Measurements from ENCODE around the gene RAMP1.

The RAMP1 gene

DNA sequence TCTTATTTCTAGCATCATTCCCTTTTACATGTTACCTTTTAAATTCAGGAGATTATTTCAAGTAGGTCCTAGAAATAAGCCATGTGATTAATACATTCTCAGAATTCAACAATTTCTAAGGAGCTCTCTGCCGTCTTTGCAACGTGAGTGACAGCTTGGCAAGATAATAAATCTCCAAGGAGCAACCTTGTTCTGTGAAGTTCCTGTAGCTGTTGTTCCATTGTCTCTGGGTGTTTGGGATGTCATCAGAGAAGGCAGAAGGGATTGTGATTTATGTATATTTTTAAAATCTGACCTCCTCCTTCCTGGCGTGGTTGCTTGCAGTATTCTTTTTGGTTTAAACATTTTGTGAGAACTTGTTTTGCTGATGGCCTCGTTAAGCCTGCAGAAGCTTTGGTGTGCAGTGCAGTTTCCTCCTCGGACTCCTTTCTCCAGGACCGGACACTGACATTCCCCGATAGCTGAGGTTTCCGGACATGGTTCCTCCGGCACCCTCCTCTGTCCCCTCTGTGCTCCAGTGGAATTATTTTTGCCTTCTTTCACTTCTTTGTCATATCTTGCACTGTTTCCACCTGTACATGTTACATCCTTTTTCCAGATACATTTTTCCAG lies 33.7 kb downstream of the RAMP1 start:
- in situ Hi-C loops (cut with MboI; ENCODE audit: low sequenced_read_pairs), result no loop called here

DNA sequence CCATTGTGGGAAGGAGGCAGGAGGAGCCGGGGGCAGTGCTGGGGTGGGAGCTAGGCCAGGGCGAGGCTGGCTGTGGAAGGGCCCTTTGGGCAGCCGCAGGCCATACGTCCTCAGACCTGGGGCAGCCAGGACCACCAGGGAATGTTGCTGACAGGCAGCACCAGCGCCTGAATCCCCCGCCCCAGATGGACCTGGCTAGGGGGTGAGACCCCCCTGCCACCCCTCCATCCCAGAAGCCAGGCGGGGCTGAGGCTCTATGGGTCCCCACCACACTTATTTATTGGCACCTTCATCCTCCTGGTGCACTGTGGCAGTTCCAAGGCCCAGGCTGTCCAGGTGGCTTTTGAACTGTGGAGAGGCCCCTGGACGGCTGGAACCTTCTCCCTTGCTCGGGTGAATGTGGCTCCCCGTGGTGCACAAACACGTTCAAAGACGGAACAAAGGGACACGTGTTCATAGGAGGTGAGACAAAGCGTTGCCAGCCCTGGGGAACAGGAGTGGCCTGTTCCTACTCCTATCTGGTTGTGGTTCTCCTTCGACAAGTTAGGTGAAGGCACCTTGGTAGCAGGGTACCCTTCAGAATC lies 35.1 kb downstream of the RAMP1 start:
- in situ Hi-C loops (cut with MboI; ENCODE audit: low sequenced_read_pairs), result no loop called here

DNA sequence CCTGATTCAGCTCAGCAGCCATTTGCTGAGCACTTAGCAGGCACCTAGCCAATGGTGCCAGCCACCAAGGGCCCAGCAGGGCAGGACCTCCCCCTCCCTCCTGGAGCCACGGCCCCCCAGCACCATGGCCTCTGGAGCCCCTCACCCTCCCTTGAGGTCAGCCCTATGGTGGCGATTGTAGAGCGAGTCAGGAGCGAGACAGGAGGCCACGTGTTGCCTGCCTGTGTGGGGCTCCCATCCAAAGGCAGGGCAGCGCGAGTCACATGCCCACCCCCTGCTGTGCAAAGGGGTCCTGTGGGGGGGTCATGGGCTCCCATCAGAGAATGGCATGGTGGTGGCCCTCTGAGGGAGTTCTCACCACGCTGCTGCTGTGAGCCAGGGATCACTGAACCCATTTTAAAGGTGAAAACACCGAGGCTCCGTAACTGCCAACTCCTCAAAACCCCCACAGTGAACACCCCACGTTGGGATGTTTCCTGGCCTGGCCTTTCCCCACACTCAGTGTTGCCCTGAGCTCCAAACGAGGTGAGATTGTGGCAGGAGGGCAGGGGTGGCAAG lies 35.6 kb downstream of the RAMP1 start:
- in situ Hi-C loops (cut with MboI; ENCODE audit: low sequenced_read_pairs), result no loop called here

GRCh38 chr2:237895544-237896506 lies 36.4 kb downstream of the RAMP1 start:
- in situ Hi-C loops (cut with MboI; ENCODE audit: low sequenced_read_pairs), result no loop called here

DNA sequence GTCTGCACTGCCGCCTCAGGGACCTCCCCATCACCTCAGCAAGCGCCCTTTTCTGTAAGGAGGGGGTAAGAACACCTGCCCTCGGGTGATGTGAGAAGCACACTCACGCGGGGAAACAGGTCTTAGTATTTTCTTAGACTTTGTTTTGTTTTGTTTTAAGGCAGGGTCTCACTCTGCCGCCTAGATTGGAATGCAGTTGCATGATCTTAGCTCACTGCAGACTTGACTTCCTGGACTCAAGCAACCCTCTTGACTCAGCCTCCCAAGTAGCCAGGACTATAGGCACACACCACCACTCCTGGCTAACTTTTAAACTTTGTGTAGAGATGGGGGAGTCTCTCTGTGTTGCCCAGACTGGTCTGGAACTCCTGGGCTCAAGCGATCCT lies 37.1 kb downstream of the RAMP1 start:
- in situ Hi-C loops (cut with MboI; ENCODE audit: low sequenced_read_pairs), result no loop called here

DNA sequence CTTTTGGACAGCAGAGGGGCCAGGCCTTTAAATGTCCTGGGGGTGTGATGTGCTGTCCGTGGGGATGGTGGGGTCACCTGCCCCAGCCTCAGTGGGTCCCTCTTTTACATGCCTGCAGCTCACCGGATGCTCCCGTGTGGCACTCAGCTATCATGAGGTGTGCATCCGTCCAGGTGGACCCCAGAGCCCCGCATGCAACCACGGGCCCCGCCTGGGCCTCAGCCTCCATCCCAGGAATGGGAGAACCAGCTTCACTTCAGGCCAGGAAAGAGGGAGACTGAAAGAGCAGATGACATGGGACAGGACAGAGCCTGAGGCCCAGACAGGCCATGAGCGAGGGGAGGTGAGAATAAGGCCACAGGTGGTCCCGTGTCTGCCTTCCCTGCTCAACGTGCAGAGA lies 37.5 kb downstream of the RAMP1 start:
- in situ Hi-C loops (cut with MboI; ENCODE audit: low sequenced_read_pairs), result no loop called here

- in situ Hi-C loops (cut with MboI; ENCODE audit: low sequenced_read_pairs), result no loop called here
Measured at GRCh38 chr2:237898057-237898414, 38.6 kb downstream of the RAMP1 start.

DNA sequence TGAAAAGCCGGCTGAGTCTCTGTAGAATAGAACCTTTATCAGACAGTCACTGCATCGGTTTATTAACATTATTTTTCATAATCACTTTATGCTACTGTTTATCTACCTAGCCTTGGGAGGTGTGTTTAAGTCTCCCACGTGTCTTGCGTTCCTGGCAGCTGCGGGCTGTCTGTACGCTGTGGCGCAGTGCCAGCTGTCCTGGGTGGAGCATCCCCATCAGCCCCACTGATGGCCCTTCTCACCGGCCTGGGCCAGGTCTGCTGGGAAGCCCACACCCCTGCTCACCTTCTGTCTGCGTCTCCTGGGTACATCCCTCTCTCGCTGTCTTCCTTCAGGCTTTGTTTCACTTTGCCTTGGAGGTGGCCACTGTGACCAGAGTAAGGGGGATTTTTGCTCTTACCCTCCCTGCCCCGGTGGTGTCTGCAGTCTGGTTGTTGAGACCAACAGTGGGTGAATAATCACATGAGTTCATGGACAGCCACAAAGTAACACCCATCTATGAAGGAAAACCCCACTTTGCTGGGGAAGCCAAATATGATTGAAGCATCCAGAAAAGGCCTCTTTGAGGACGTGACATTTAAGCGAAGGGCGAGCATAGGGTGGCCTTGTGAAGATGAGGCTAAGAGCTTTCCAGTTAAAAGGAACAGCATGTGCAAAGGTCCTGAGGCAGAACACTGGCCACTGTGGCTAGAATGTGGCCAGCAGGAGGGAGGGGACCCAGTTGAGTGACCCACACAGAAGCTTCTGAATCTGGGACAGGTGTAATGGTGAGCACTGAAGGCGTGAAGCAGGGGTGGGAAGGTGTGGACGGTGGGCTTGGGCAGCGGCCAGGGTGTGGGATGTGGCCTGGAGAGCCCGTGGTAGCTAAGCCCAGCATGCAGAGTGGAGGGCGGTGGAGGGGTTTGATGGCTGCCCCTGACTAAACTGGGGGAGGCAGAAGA lies 41.7 kb downstream of the RAMP1 start:
- in situ Hi-C loops (cut with MboI; ENCODE audit: low sequenced_read_pairs), result no loop called here

DNA sequence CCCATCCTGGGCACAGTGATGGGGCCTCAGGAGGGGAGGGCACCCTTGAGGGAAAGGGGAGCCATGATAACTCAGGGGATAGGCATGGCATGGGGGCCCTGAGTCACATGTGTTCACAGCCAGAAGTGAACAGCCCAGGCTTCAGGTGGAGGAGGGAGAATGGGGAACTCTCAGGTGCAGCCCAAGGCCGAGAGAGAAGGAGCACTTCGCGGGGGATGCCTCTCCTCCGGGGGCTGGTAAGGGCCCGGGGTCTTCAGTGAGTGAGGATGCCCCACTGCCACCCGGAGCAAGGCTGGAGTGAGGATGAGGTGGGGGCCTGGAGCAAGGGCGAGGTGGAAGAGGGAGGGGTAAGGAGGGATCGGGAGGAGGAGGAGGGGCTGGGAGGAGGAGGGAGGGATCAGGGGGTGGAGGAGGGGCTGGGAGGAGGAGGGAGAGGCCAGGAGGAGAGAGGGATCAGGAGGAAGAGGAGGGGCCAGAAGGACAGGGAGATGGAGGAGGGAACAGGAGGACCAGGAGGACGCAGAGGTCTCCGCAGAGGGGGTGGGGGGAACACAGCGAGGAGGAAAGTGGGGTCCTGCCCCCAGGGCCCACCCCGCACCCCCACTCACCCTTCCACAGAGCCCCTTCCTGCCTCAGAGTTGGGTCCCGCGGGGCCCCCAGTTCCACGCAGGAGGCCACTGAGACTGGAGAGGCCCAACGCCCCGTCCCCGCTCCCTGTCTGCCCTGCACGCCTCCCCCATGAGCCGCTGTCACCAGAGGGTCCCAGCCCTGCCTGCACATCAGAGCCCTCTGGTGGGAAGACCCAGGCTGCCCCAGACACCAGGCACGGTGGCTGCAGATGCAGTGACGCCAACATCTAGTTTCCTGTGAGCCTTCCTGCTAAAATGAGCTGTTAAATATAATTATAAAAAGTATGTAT lies 42.8 kb downstream of the RAMP1 start:
- in situ Hi-C loops (cut with MboI; ENCODE audit: low sequenced_read_pairs), result no loop called here

DNA sequence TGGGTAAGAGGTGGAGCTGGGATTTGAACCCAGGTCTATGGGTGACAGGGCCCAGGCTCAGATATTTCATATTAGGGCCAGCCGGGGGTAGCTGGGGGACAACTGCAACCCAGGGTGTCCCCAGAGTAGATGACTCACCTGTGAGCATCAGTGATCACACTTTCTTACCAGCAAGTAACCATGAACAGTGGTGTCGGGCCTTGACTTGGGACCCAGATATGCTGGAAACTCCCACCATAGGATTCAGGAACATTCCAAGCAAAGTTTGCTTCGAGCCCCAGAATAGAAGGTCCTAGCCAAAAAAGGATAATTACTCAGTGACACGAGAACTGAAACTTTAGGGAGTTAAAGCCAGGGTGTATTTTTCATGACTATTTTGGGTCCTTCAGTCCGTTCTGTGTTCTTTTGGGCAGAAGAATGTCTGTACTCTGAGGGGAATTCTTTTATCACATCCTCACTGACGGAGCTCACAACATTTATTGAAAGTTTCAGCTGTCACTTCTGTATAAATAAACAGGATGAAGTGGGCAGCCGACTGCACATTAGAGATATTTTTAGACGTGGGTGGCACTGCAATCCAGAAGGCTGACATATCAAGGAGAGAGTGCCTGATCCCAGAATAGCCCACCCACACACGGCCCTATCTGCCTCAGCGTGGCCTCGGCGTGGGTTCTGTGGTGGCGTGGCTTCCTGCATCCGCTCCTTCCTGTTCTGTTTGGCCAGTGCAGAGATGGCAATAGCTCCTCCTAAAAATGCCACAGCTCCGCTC lies 45.6 kb downstream of the RAMP1 start:
- in situ Hi-C loops (cut with MboI; ENCODE audit: low sequenced_read_pairs), result no loop called here

GRCh38 chr2:237907144-237907543 lies 47.7 kb downstream of the RAMP1 start:
- in situ Hi-C loops (cut with MboI; ENCODE audit: low sequenced_read_pairs), result no loop called here

DNA sequence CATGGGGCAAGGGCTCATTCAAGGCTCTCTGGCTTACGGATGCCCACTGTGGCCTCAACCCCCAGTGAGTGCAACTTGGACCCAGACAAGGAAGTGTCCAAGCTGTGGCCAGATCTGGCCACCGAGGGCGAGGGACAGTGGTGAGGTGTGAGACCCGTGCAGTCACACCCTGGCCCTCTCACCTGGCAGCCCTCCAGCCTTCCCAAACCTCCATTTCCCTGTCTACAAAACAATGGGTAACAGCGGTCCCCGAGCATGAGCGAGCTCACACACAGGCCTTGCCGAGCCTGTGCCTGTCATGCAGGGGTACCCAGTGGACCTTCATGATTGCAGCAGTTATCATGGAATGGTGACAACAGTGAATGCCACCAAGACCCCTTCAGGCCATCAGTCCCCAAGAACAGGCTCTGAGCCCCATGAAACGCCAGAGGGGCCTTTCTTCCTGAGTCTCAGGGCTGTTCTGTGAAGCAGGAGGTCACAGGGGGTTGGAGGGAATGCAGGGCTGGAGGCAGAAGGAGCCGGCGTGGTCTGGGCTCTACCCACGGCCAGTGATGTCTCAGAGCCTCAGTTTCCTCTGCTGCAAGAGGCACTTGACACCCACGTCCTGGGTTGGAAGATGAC lies 49.8 kb downstream of the RAMP1 start:
- in situ Hi-C loops (cut with MboI; ENCODE audit: low sequenced_read_pairs), result no loop called here

- in situ Hi-C loops (cut with MboI; ENCODE audit: low sequenced_read_pairs), result no loop called here
Measured at GRCh38 chr2:237909801-237910475, 50.5 kb downstream of the RAMP1 start.

- in situ Hi-C loops (cut with MboI; ENCODE audit: low sequenced_read_pairs), result no loop called here
Measured at GRCh38 chr2:237910576-237911362, 51.3 kb downstream of the RAMP1 start.

DNA sequence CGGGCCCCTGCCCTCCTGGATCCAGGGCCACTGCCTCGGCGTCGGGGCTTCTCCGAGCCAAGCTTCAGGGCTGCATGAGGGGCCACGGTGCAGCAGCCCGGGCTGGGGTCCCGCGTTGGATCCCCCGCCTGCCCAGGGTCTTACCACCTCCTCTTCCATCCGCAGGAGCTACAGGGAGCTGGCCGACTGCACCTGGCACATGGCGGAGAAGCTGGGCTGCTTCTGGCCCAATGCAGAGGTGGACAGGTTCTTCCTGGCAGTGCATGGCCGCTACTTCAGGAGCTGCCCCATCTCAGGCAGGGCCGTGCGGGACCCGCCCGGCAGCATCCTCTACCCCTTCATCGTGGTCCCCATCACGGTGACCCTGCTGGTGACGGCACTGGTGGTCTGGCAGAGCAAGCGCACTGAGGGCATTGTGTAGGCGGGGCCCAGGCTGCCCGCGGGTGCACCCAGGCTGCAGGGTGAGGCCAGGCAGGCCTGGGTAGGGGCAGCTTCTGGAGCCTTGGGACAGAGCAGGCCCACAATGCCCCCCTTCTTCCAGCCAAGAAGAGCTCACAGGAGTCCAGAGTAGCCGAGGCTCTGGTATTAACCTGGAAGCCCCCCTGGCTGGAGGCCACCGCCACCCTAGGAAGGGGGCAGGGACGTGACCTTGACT lies 52.1 kb downstream of the RAMP1 start:
- in situ Hi-C loops (cut with MboI; ENCODE audit: low sequenced_read_pairs), result no loop called here
